AG08395 (cell line): ENCODE measurements around the gene ARHGAP42.

Source experiments
- DNase-seq: peaks from one replicate; pipeline ENCODE4 v3.0.0; 2012; ENCODE audit warnings: mixed read lengths, low spot score

ARHGAP42 gene

DNA sequence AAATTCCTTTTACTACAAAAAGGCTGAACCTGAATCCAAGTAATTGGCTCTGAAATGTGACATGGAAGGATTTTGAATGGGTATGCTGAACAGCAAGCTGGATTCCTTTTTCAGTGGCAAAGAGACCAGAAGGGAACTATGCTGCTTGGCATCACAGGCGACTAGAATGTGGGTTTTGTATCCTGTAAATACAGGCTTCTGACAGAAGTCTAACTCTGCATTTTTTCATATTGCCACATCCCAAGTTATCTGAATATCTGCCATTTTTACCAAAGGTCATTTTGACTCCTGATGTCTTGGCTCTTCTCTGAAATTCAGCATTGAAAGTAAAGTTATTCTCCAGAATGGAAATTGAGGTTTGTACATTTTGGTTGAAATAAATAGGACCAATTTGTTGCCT is 145.7 kb downstream of the ARHGAP42 start:
- DNase-seq = no peak

DNA sequence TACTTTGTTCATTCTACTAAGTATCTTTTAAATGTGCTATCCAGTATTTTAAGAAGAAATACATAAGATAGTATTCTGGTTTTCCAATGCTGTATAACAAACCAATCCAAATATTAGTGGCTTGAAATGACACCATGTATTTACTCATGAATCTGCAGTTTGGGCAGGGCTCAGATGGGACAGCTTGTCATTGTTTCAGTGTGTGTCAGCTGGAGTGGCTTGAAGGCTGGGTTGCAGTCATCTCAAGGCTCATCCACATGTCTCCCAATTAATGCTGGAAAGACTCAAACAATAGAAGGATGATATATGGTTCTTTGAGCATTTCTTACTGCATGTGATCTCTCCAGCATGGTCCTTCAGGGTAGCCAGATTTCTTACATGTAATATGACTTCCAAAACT is 146.2 kb downstream of the ARHGAP42 start:
- DNase-seq = no peak

DNA sequence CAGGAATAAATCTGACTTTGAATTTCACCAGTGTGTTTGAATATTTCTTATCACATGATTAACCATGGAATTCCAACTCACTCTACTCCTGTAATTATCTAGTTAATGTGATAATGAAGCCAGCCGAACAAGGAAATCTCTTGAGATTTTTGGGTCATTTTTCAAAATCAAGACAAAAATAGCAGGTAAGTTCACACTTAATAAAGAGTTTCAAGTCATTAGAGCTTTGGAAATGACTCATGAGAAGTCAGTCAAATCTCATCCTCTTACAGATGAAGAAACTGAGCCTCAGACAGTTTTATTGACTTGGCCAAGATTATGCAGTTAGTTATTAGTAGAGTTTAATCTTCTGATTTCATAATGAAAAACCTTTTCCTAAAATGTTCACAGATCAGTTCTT is 148.8 kb downstream of the ARHGAP42 start:
- DNase-seq = no peak

- no peak for DNase-seq
These were observed 150.2 kb downstream of the ARHGAP42 start for GRCh38 chr11:100837311-100837710.

GRCh38 chr11:100841711-100842407 is 154.8 kb downstream of the ARHGAP42 start:
- DNase-seq = no peak

- no peak for DNase-seq
These were observed 160.7 kb downstream of the ARHGAP42 start for GRCh38 chr11:100847696-100848216.

DNA sequence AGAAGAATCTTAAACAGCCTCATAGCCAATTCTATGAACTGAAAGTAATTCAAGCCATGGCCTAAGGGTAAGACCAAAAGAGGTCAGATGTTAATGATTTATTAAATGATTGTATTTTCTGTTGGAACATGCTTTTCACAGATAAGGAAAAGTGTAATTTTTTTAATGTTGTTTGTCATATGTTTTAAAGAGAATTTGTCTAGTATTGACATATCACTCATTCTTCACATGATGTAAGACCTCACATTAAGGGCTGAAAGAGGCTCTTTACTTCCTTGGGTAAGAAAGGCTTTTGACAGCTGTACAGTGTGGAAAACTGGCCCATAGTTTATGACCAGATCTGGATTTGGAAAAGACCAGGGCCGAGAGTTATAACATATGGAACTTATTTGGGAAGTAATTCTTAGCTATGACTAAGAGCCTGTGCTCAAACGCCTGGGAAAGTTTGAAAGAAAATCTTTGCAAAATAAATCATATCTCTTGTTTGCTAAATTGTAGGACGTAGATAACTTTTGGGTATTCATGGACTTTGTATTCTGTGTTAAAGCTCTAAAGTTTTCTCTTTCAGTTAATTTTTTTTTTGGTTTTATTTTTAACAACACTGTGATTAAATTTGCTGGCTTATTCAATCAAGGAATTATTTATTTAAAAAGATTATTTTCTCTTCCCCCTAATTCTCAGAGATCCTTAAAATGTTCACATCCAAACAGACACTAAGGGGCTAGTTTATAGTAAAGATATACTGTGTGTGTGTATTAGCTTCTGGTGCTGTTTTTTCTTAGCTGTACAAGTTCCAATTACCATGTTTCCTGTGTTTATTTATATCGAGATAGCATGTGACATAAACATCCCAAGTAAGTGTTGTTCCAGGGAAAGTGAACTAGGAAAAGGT is 162.2 kb downstream of the ARHGAP42 start:
- peak; percentile 77 for DNase-seq

- no peak for DNase-seq
These were observed 162.8 kb downstream of the ARHGAP42 start for GRCh38 chr11:100849901-100850235.

DNA sequence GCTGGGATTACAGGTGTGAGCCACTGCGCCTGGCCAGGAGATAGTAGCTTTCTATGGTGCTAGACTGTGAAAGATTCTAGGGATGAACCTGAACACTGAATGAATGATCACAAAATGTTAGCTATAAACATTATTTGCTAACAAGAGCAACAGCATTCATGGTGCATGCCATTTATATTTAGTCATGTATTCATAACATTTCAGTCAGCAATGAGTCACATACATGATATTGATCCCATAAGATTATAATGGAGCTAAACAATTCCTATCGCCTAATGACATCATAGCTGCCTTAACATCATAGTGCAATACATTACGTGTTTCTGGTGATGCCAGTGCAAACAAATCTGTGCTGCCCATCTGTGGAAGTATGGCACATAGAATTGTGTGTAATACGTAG is 164.1 kb downstream of the ARHGAP42 start:
- no peak for DNase-seq

- no peak for DNase-seq
These were observed 164.6 kb downstream of the ARHGAP42 start for GRCh38 chr11:100851584-100852152.

DNA sequence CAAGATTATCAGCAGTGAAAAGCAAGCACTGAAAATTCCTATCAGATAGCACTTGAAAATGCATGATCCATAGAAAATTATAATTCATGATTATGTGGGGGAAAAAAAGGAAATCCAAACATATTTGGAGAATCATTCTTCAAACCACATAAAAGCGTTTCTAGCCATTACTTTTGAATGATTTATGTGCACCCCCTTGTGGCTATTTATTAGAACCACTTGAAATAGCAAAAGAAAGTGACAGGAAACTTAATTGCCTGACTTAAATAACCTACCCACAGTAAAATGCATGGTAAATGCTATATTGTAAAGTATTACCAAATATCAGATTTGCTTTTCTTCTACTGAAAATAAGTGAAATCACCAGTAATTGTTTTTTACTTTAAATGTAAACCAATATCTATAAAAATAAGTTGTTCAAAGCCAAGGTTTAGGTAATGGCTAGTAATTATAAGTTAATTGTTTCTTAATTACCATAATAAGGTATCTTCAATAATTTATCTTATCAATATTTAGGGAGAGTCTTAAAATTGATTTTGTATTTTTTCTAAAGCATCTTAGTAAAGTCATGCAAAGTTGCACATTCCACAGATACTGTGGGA is 168.5 kb downstream of the ARHGAP42 start:
- peak; percentile 40 for DNase-seq

DNA sequence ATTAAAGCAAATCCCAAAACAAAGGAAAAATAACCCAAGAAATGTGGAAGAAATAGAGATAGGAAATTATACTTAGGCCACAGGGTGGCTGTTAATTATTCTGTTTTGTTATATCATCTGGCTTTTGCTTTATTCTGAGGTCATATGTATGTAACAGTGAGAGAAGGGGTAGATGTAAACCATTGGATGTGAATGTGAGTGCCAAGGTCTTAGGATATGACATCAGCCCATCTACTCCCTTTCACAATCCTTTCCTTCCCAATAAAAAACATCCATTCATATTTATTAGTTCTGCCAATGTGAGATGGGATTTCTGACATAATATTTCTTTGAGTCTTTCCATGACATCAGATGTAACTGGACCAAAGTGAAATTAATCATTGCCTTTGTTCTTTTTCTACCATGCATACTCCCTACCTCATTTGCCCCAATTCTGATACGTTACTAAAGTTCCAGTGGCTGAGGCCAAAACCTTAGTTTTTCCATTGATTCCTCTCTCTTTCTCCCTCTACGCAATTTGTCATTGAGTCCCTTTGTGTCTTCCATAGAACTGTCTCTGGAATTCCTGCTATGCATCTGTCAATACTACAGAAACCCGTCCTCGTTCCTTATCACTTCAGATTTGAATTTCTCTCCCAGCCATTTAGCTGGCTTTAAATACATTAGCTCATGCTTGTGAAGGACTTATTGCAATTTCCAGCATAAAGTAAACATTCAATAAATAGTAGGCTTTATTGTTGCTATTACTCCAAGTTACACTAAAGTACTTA is 170.3 kb downstream of the ARHGAP42 start:
- DNase-seq = no peak

GRCh38 chr11:100860318-100861155 is 173.4 kb downstream of the ARHGAP42 start:
- DNase-seq = no peak

DNA sequence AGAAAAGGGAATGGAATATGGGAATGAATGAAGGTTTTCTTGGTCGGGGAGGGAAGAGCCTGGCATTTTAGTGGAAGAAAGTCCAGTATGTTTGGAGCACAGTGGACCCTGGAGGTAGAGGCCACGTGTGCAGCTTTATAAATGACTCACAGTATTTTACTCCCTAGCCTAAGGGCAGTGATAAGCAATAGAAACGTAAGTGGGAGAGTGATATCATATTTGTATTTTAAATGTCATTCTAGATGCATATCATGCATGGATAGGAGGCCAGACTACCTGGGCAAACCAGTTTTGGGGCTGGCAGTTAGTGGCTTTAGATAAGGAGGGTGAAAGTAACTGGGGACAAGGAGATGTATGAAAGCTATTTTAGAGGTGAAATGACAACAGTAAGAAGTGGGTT is 174.1 kb downstream of the ARHGAP42 start:
- no peak for DNase-seq

DNA sequence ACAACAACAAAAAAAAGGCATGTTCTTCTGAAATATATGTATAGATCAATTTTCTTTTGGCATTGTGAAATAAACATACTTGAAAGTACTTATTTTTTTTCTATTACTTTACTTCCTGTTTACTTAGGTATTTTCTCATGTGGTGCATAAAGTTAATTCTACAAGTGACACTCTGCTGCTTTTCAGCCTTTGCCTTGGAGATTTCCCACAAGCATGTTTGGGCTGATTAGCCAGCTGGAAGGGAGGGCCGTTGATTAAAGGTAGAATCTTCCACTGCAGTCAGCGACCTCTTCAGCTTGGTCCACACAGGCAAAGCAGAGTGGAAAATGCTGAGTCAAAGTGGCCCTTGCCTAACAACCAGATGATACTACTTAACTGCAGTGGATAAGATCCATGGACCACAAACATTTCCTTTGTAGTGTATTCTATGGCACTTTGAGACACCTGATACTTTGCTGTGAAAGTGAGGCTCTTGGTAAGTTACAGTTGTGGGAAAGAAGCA is 176.0 kb downstream of the ARHGAP42 start:
- peak; percentile 76 for DNase-seq

GRCh38 chr11:100865443-100866065 is 178.5 kb downstream of the ARHGAP42 start:
- DNase-seq = no peak

DNA sequence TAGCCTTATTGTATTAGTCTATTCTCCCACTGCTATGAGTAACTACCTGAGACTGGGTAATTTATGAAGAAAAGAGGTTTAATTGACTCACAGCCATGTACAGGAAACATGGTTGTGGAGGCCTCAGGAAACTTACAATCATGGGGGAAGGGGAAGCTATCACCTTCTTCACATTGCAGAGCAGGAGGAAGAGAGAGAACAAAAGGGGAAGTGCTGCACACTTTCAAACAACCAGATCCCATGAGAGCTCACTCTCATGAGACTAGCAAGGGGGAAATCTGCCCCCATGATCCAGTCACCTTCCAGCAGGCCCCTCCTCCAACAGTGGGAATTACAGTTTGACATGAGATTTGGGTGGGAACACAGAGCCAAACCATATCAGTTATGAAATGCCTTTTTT is 179.4 kb downstream of the ARHGAP42 start:
- no peak for DNase-seq

DNA sequence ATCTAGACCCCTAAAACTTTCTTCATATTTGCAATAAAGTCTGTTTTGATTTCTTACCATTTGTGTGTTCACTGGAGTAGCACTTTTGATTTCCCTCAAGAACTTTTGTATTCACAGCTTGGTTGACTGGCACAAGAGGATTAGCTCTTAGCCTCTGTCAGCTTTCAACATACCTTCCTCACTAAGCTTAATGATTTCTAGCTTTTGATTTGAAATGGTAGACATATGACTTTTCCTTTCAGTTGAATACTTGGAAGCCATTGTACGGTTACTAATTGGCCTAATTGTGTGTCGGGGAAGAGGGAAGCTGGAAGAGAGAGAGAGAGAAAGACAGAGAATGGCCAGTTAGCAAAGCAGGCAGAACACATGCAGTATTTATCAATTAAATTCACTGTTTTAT is 180.5 kb downstream of the ARHGAP42 start:
- no peak for DNase-seq

DNA sequence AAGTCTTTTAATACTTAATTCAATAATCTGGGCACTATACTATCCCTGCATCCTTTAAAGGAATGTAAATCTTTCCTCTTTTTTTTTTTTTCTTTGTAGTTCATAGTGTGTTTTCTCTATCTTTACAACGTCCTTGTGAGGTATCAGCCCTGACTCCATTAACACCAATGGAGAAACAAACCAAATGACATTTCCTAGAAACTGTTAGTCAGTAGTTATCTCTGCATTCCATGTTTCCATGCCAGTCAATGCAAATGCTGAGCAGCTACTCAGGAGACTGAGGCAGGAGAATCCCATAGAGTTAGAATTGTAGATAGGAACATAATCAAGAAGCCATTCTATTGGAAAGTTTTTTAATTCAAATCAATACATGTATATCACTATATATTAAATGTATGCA is 182.2 kb downstream of the ARHGAP42 start:
- no peak for DNase-seq

- DNase-seq = no peak
These were observed 183.1 kb downstream of the ARHGAP42 start for GRCh38 chr11:100870138-100870537.
